GM23248 (cell line): ENCODE measurements around the gene NOCT.
"Not testable (repeated sequence)": the region's sequence is repeated elsewhere in the genome, so short reads cannot be mapped to it uniquely, and the experiment has no call there.

Experiments used
- EZH2 ChIP-seq: fragments of 200-600 bp; sonication (generic); IDR thresholded peaks from 2 replicates; pipeline ENCODE4 v1.6.1; 2018; ENCODE audit warnings: antibody characterized with exemption, mild to moderate bottlenecking; ENCODE audit not compliant: insufficient read depth, poor library complexity, severe bottlenecking
- EZH2phosphoT487 ChIP-seq: fragments of 200-600 bp; sonication (generic); IDR thresholded peaks from 2 replicates; pipeline ENCODE4 v1.6.1; 2018; ENCODE audit warnings: antibody characterized with exemption, moderate library complexity, mild to moderate bottlenecking, low read depth; ENCODE audit not compliant: insufficient read depth

- TF ChIP-seq EZH2, EZH2phosphoT487: not testable (repeated sequence)
These were observed 14.2 kb upstream of the NOCT start for GRCh38 chr4:139001430-139001829.
